Fibroblast of skin of left quadriceps (primary cell): ENCODE measurements around the gene ADRM1.

ENCODE experiments used
- DNase-seq, 2 experiments: peaks; one replicate each; pipeline ENCODE4 v3.0.0-alpha.2; 2013; ENCODE audit warnings: low read depth in 2 of 2

Gene ADRM1

DNA sequence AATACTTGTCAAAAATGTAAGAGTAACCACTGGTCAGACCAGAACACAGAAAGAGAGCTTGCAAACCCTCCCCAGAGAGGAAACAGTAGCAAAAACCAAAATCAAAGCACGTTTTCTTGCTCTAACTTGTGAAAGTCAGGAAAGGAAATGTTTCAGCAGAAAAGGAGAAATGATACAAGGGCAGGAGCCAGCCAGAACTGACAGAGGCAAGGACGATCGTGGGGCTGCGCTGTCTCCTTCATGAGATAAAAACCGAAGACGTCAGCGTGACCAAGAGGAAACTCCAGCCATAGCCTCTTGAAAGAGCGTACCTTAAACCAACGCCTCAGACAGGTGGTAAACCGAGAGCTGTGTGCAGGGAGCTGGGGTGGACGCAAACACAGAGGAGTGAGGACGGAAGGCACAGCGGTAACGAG is 36.9 kb downstream of the ADRM1 start:
- DNase-seq, result no peak

DNA sequence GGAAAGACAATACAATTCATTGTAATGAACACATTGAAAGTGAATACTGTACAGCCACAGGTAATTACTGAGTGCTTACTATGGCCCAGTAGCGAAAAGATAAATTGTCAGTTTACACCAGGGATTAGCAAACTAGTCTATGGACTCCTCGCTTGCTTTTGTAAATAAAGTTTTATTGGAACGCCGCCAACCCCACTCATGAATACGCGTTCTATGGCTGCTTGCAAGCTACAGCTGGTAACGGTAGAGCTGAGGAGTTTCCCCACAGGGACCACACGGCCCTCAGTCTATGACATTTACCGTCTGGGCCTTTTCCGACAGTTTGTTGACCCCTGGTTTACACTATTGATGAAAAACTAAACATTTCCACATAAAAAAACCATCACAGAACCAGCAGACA is 40.1 kb downstream of the ADRM1 start:
- DNase-seq, result no peak

DNA sequence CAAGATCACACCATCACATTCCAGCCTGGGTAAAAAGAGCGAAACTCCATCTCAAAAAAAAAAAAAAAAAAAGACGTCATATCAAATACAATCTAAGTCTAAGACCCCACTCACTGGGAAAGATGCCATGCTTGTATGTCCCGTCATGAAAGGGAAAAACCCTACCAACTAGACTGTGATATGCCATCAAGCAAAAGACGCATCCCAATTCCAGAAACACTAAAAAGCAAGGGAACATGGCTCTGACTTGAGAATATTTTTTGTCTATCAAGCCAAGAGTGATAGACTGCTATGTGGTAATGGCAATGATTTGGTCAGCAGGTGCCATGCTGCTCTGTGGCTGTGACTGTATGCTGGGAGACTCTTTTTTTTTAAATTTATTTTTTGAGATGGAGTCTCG is 41.3 kb downstream of the ADRM1 start:
- DNase-seq, result no peak

DNA sequence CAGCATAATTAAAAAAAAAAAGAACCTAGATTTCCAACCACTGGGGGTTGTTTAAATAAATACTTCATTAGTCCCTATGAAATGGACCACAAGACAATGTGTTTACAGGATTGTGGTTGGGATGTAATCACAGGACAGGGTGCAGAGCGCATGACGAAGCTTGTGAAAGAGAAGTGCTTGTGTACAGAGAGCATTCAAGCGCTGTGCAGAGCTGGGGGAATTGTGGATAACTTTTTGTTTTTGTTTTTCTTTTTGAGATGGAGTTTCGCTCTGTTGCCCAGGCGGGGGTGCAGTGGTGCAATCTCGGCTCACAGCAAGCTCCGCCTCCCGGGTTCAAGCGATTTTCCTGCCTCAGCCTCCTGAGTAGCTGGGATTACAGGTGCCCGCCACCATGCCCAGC is 42.0 kb downstream of the ADRM1 start:
- no peak for DNase-seq

DNA sequence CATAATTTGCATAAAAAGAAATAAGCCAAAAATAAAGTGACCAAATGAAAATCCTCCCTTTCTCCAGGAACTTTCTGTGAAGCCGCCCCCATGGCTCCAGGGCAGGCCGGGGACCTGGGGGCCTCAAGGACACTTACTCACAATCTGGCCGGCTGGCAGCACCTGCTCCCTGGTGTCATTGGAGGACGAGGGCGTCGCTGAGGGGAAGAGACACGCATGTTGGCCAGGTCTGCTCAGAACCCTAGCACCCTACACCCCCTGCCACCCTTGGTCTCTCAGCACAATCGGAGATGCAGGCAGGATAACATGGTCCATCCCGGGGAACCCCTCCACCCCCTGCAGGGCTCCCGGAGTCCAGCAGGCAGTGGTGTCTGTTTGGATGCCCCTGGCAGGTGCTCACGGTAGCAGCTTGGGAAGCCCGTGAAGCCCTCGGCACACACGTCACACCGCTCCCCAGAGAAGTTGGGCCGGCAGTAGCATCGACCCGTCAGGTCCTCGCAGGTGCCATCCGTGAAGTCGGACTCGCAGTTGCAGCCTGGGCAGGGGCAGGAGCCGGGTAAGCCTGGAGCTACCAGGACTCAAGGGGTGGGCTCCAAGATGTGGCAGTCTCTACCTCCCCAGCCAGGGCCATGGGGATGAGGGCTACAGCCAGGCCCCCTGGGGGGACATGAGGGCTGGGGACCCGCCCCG is 43.0 kb downstream of the ADRM1 start:
- no peak for DNase-seq

DNA sequence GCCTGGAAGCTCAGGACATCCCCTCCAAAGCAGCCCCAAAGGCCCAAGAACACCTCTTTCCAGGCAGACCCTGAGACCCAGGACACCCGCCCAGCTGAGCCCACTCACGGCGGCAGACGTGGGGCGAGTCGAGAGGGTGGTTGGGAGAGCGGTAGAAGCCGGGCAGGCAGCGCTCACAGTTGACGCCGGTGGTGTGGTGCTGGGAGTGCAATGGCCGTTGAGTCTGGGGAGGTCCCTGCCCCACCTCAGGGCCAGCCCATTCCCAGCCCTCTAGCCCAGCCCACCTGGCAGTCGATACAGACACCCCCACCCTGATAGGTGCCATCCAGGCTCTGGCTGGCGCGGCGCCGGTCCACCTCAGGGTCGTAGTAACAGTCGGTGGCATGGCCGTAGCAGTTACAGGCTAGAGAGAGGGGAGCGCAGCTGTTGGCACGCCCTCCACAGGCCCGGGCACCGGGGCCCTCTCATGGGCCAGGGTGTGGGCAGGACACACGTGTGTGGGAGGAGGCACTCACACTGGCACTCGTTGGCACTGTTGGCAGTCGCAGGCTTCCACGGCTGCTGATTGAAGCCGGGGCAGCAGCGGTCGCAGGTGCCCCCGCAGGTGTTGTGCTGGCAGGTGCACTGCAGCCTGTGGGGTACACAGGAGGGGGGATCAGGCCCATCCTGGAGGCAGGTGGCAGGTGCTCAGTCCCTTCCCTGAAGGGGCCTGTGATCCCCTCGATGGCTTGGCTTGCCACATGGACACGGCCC is 43.8 kb downstream of the ADRM1 start:
- DNase-seq, result no peak

DNA sequence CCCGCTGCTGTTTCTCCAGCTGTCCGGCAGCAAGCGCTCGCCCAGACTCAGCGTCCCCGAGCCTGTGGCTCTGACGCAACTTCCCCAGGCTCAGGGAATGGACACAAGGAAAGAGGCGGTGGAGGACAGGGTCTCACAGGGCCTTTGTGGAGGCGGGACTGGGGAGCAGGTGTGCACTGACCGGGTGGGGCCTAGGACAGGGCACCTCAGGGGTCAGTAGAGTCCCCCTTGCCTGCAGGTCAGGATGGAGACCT is 44.3 kb downstream of the ADRM1 start:
- no peak for DNase-seq

DNA sequence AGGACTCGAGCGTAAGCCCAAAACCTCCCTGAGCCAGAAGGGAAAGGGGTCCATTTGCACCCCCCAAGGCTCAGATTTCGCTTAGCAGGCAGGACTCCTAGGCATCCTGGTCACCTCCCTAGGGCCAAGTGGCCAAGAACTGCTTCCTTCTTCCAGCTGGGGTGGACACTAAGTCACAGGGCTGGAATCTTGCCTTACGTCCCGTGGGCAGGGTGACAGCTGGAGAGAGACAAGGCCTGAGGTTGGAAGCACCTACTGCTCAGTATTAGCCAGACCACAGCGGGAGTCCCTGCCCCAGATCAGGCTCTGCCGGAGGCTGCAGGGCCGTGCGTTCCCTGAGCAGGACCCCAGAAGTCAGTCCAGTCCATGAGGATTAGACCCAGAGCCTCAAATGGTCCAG is 44.6 kb downstream of the ADRM1 start:
- no peak for DNase-seq

DNA sequence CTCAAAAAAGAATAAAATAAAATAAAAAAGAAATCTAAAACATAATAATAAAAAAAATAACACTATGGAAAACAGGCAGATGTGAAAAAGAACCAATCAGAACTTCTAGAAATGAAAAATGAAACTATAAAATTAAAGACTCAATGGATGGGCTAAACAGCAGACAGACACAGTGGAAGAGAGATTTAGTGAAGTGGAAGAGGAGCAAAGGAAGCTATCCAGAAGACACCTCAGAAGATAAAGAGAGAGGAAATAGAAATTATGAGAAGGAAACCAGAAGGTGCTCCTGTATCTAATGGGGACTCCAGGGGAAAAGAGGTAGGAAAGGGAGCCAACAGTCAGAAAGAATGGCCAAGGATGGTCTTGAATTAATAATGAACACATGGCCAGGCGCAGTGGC is 45.8 kb downstream of the ADRM1 start:
- DNase-seq, result no peak

DNA sequence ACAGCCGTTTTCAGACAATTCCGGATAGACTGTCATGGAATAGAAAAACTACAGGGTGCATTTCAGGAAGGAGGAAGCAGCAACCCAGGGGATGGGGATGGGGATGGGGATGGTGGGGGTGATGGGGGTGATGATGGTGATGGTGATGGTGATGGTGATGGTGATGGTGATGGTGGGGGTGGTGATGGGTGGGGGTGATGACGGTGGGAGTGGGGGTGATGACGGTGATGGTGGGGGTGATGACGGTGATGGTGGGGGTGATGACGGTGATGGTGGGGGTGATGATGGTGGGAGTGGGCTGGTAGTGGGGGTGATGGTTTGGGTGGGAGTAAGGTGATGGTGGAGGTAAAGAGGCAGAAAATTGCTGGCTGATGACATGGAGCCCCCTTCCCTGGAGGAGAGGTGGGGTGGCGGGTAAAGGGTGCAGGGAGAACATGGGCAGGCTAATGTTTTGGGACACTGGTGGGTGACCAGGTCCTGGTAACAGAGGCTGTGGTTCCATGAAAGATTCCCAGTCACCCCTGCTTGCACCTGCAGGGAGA is 46.8 kb downstream of the ADRM1 start:
- no peak for DNase-seq

DNA sequence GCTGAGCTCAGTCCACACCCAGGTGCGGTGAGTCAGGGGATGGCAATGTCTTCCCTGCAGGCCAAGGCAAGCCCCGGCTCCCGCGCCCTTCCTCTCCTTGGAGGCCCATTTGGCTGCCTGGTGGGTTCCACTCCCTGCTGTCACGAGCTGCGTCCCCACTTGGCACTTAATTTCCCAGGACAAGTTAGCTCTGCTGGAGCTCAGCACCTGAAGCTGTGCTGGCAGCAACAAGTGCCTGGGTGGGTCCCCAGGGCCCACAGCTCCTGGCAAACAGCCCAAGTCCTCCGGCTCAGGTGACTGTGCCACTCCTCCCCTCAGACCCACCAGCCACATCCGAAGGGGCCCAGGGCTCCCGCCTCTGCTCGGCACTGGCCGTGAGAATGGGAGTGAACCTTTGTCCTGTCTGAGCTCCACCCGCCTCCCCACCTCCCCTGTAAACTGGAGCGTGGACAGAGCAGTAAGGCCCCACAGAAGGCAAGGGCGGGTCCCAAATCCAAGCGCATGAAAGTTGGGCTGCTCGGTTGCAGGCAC is 47.4 kb downstream of the ADRM1 start:
- DNase-seq, result no peak

DNA sequence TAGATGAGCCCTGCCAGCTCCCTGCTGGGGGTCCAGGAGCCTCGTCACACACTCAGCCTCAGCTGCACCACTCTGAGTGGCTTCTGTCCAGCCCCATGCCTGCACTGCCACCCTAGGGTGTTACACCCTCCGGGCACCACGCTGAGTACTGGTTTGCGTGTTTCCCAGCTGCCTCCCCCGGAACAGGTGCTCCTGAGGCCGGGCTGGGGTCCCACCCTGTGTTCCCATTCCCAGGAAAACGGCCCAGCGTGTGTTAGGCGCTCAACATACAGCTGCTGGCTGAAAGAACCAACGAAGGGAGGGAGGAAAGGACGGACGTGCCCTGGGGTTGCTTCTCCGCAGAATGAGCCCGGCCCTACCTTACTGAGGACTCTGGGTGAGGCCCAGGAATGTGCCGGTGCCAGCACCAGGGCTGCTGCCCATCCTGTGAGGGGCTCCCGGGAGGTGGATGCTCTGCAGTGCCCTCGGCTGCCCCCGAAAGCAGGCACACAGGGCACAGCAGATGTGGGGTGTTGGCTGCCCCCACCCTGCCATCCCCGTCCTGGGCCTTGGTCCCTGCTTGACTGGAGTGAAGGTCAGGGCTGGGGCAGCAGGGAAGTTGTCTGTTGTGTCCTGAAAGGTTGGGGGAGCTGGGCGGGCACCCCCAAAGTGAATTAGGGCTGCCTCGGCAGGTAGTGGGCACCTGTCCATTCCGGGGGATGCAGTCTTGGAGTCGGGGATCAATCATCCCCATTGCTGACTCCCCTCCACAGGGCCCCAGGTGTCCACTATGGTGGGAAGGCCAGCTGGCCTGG is 48.0 kb downstream of the ADRM1 start:
- DNase-seq, result no peak

DNA sequence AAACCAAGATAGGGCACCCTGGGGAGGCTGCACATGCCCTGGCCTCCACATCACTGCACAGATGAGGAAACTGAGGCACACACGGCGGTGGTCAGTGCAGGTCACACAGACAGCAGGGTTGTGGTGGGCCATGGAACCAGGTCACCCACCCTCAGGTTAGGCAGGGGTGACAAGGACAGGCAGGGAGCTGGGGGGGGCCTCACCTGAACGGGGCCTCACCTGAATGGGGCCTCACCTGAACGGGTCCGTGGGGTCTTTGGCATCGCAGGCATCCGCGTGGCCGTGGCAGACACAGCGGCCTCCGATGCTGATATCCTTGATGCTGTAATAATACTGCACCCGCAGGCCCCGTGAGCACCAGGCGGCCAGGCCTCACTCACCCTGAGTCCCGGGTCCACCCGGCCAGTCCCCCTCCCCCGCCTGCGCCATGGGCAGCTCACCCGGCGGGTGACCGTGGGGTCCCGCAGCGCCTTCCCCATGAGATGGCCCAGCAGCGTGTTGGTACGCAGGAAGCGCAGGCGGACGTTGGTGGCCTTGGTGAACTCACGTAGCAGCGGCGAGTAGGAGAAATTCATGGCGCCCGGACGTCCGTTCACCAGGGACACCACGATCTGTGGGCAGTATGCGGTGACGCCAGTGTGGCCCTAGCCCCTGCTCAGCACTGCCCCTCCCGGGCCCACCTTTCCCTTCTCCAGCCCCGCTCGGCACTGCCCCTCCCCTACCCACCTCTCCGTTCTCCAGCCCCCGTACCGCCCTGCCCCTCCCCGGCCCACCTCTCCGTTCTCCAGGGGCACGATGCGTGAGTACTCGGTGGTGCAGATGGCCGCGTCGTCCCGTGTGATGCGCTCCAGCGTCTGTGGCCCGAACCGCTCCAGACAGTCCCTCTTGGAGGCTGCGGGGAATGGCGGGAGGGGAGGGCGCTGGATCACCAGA is 48.9 kb downstream of the ADRM1 start:
- DNase-seq, result no peak

DNA sequence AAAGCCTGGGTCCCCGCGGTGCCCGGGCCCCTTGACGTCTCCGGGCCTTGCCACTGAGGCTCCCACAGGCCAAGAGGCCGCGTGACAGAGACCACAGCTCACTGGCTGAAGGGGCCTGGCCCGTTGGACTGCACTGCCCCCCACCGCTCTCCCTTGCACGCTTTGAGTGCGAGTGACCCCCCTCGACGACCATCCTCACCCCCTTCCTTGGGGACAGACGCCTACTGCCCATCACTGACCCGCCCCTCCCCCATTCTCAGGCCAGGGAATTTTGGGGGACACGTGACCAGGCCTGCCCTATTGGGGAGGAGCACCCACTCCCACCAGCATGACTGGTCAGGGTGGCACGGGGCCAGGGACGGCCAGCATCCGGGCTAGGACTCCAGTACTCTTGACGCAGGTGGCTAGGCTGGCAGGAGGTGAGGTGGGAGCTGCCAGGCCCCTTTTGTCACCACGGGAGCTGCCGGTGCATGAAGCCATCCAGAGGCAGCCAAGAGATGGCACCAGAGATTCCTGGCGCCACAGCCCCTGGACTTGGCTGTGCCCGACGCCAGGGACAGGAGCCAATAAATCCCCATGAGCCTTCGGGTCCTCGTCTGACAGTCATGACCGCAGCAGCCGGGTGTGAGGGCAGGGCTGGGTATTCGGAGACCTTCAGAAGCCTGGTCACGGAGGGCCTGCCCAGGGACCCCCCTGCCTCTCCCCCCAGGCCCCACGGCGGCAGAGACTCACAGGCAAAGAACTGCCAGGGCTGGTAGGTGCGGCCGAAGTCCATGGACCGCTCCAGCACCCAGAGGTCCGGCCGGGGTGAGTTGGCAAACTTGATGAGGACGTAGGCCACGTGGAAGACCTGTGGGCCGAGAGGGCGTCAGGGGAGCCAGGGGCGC is 49.8 kb downstream of the ADRM1 start:
- no peak for DNase-seq

DNA sequence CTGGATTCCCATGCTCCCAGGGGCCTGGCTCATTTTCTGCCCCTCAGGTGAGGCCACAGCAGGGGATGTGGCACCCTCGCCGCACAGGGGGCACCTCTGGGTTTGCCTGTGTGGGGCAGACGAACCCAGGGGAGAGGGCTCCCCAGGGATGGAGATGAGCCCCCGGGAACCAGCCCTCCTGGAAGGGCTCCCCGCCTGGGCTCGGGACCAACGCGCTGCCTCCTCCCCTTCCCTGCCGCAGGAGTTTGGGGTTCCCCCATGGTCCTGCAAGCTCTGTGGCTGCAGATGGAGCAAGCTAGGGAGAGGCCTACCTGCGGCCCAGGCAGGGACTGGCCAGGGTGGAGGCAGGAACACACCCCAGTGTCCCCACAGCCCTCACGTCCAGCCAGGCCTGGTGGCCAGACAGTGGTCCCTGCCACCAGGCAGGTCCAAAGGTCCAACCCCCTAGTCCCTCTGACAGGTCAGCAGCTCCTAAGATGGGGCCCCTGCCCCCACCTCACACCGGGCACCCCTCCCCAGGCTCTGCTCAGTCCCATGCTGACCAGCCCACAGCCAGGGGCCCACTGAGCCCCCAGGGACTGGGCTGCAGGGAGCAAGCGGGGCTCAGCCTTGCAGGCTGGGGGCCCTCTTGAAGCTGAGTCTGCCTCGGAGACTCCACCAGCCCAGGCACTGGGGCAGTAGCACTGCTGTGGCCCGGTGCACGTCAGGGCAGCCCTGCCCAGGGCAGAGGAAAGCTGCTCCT is 50.7 kb downstream of the ADRM1 start:
- DNase-seq, result no peak

DNA sequence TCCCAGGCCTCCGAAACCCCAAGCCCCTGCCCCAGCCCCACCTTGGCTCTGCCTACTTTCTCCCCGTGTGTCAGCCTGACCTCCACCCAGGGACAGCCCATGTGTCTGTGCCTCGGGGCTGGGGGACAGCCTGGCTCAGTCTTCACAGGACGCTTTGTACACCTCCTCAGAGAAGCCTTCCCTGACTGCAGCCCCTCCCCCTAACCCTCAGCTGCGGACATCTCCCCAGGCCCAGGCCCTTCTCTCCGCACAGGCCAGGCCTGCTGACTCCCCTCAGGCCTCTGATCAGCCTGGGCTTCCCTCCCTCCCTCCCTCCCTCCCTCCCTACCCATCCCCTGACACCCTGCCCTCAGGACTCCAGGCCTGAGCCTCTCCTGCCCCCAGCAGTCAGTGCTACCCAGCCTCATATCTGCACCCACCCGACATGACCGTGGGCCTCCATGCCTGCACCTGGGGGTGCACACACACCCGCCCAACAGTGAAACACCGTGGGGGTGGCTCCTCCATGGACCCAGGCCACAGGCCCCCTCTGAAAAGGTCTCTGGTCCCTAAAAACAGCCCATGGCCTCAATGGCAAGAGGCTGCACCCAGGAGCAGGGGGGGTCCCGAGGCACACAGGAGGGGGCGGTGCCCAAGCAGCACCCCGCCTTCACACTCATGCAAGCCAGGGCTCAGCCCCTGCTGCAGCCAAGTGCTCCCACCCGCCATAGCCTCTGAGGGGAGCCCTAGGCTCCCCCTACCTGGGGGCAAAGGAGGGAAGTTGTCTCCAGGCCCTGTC is 51.4 kb downstream of the ADRM1 start:
- no peak for DNase-seq

DNA sequence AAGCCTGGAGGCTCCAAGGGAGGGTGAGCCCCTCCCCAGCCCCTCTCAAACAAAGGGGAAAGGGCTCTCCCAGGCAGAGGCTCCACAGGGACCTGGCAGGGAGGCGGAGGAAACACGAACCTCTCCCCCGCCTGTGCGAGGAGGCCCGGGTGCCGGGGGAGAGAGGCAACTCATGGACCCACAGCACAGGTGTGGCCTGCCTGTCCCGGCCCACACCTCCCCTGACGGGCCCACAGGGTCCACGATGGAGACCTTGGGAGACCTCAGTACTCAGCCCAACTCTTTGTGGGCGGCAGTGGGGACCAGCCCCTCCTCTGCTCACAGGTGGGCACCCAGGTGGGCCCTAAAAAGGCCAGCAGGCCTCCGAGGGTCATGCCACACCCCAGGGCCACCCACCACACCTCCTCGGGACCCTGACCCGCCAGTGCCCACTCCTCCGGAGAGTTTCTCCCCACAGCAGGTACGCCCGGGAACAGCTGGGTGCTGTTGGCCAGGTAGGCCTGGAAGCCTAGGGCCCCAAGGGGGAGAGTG is 52.1 kb downstream of the ADRM1 start:
- no peak for DNase-seq

DNA sequence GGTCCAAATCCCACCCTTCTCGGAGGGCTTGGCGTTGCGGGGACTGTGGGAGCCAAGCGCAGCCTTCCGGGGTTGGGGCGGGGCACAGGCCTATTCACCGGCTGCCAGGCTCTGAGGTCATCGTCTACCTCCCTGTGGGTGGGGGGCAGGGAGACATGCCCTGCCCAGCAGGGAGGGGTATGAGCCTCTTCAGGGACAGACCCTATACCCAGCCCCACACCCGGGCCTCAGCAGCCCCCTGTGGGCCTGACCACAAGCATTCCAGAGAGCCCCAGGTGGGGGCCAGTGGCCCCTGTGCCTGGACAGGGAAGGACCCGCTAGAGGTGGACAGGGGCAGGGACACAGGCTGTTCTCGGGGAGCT is 52.7 kb downstream of the ADRM1 start:
- DNase-seq, result no peak
